HS-27A (cell line): ENCODE data around the gene ZSCAN10.

Experiments used
- DNase-seq: peaks from one replicate; pipeline ENCODE4 v3.0.0-alpha.2; 2012; ENCODE audit warnings: low read depth, missing footprints

ZSCAN10 gene

GRCh38 chr16:3134338-3135125 lies 35.4 kb upstream of the ZSCAN10 start, which contains the start of gene ZNF213:
Gene ZNF213, plus strand, starts transcription at chr16:3135029. Its CDS starts 2,252 bp downstream, at chr16:3137281.
- peak; percentile 94 for DNase-seq

GRCh38 chr16:3133844-3134243 lies 34.8 kb upstream of the ZSCAN10 start:
- no peak for DNase-seq

GRCh38 chr16:3131755-3132377 lies 32.8 kb upstream of the ZSCAN10 start:
- no peak for DNase-seq

- DNase-seq, result no peak
These were observed 30.3 kb upstream of the ZSCAN10 start for GRCh38 chr16:3129137-3130131.

GRCh38 chr16:3127745-3128144 lies 28.7 kb upstream of the ZSCAN10 start:
- DNase-seq, result no peak

- DNase-seq, result peak; percentile 81
These were observed 25.1 kb upstream of the ZSCAN10 start for GRCh38 chr16:3123986-3124886.

GRCh38 chr16:3122926-3123570 lies 24.0 kb upstream of the ZSCAN10 start:
- DNase-seq, result no peak

- DNase-seq, result no peak
These were observed 22.9 kb upstream of the ZSCAN10 start for GRCh38 chr16:3121851-3122467.

GRCh38 chr16:3120435-3120834 lies 21.3 kb upstream of the ZSCAN10 start:
- DNase-seq, result no peak

- DNase-seq, result no peak
These were observed 20.8 kb upstream of the ZSCAN10 start for GRCh38 chr16:3119701-3120408.

- no peak for DNase-seq
These were observed 20.2 kb upstream of the ZSCAN10 start for GRCh38 chr16:3119286-3119685.

- DNase-seq, result no peak
These were observed 19.8 kb upstream of the ZSCAN10 start for GRCh38 chr16:3118846-3119245.

- no peak for DNase-seq
These were observed 19.2 kb upstream of the ZSCAN10 start for GRCh38 chr16:3118204-3118790.

- DNase-seq, result no peak
These were observed 16.5 kb upstream of the ZSCAN10 start for GRCh38 chr16:3115561-3115960.

- no peak for DNase-seq
These were observed 15.9 kb upstream of the ZSCAN10 start for GRCh38 chr16:3115003-3115402.

- DNase-seq, result no peak
These were observed 14.8 kb upstream of the ZSCAN10 start for GRCh38 chr16:3113765-3114479.

- no peak for DNase-seq
These were observed 13.9 kb upstream of the ZSCAN10 start for GRCh38 chr16:3112881-3113574.
